Measurements from ENCODE around the gene NLN.

DNA sequence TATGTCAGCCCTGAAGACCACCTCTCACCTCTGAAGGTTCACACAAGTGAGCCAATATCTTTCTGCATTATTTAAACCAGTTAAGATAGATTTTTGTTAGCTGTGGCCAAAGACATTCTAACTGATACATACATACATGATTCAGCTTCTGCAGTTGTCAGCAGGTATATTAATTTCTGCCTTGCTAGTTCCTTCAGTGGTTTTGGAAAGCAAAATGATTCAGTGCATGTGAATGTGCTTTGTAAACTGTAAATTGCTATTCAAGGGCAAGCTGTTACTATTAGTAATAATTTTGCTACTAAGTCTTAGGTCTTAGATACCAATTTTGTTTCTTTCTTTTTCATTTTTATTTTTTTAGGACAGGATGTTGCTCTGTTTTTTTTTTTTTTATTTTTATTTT is 115.1 kb downstream of the NLN start:
- TF ChIP-seq POLR2A (IDR thresholded peaks at IDR 0.05): no peak
- TF ChIP-seq, protein P1, sequence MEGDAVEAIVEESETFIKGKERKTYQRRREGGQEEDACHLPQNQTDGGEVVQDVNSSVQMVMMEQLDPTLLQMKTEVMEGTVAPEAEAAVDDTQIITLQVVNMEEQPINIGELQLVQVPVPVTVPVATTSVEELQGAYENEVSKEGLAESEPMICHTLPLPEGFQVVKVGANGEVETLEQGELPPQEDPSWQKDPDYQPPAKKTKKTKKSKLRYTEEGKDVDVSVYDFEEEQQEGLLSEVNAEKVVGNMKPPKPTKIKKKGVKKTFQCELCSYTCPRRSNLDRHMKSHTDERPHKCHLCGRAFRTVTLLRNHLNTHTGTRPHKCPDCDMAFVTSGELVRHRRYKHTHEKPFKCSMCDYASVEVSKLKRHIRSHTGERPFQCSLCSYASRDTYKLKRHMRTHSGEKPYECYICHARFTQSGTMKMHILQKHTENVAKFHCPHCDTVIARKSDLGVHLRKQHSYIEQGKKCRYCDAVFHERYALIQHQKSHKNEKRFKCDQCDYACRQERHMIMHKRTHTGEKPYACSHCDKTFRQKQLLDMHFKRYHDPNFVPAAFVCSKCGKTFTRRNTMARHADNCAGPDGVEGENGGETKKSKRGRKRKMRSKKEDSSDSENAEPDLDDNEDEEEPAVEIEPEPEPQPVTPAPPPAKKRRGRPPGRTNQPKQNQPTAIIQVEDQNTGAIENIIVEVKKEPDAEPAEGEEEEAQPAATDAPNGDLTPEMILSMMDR (IDR thresholded peaks at IDR 0.05): no peak
